ENCODE results near the gene FSTL4. TPM values are rescaled to one million over a fixed set of nuclear protein-coding genes. Genes with fewer than 3 reads are reported as not detected.

The FSTL4 gene
- total RNA-seq, 6 donors from 2014 or later, result 0.49 to 4.6 (median 1.1) TPM

- DNase-seq, result no peak
Measured at GRCh38 chr5:133438487-133438886, 173.9 kb downstream of the FSTL4 start.

GRCh38 chr5:133434336-133434735 lies 178.0 kb downstream of the FSTL4 start:
- Histone ChIP-seq H3K4me1 (no peaks in the 10 kb centered on the region), H3K27ac (no peak overlapping the region), H3K9me3 (no peaks in the 10 kb centered on the region), H3K27me3 (no peaks in the 10 kb centered on the region), H3K4me3 (no peak overlapping the region), H3K36me3 (no peaks in the 10 kb centered on the region)
- ATAC-seq (ENCODE audit: low FRiP score in 2 of 2) (no peak), DNase-seq (no peak)
- TF ChIP-seq POLR2A (IDR thresholded peaks at IDR 0.05) (no peak), EP300 (IDR thresholded peaks at IDR 0.05) (no peak), CTCF (IDR thresholded peaks at IDR 0.05) (no peak), POLR2AphosphoS5 (IDR thresholded peaks at IDR 0.05) (no peak)

More at GRCh38 chr5:133438487-133438886, 173.9 kb downstream of the FSTL4 start:
- H3K4me3 ChIP-seq, result no peak overlapping the region
- no peaks in the 10 kb centered on the region for H3K9me3 ChIP-seq
- TF ChIP-seq POLR2AphosphoS5 (IDR thresholded peaks at IDR 0.05), result no peak
- no peak for TF ChIP-seq EP300 (IDR thresholded peaks at IDR 0.05)
- TF ChIP-seq POLR2A (IDR thresholded peaks at IDR 0.05), result no peak
- TF ChIP-seq CTCF (IDR thresholded peaks at IDR 0.05), result no peak
- H3K27me3 ChIP-seq, result no peaks in the 10 kb centered on the region
- H3K36me3 ChIP-seq, result no peaks in the 10 kb centered on the region
- no peak for ATAC-seq (ENCODE audit: low FRiP score in 2 of 2)
- WGBS, 2 donors, result 87% methylated on average over 3 of the region's 3 CpGs
- H3K27ac ChIP-seq, result no peak overlapping the region
- H3K4me1 ChIP-seq, result no peaks in the 10 kb centered on the region

- ATAC-seq (ENCODE audit: low FRiP score in 2 of 2), result no peak
- no peaks in the 10 kb centered on the region for H3K4me1 ChIP-seq
- no peak overlapping the region for H3K4me3 ChIP-seq
- no peak for DNase-seq
- H3K36me3 ChIP-seq, result no peaks in the 10 kb centered on the region
- TF ChIP-seq EP300 (IDR thresholded peaks at IDR 0.05) (no peak), POLR2A (IDR thresholded peaks at IDR 0.05) (no peak), CTCF (IDR thresholded peaks at IDR 0.05) (no peak), POLR2AphosphoS5 (IDR thresholded peaks at IDR 0.05) (no peak)
- WGBS, 2 donors, result 86% methylated on average over 6 of the region's 6 CpGs
- no peak overlapping the region for H3K27ac ChIP-seq
- H3K9me3 ChIP-seq, result no peaks in the 10 kb centered on the region
- H3K27me3 ChIP-seq, result no peaks in the 10 kb centered on the region
Measured at GRCh38 chr5:133433641-133434040, 178.7 kb downstream of the FSTL4 start.

GRCh38 chr5:133432956-133433532 lies 179.3 kb downstream of the FSTL4 start:
- Histone ChIP-seq H3K9me3 (no peaks in the 10 kb centered on the region), H3K36me3 (no peaks in the 10 kb centered on the region), H3K4me1 (no peaks in the 10 kb centered on the region), H3K27ac (no peak overlapping the region), H3K27me3 (no peaks in the 10 kb centered on the region), H3K4me3 (no peak overlapping the region)
- DNase-seq, result no peak
- TF ChIP-seq POLR2A (IDR thresholded peaks at IDR 0.05) (no peak), POLR2AphosphoS5 (IDR thresholded peaks at IDR 0.05) (no peak), CTCF (IDR thresholded peaks at IDR 0.05) (no peak), EP300 (IDR thresholded peaks at IDR 0.05) (no peak)
- ATAC-seq (ENCODE audit: low FRiP score in 2 of 2), result no peak
- 67 to 85% methylated on average over 3 of the region's 3 CpGs for WGBS, 2 donors

GRCh38 chr5:133431326-133431865 lies 180.9 kb downstream of the FSTL4 start:
- TF ChIP-seq POLR2A (IDR thresholded peaks at IDR 0.05) (no peak), EP300 (IDR thresholded peaks at IDR 0.05) (no peak), CTCF (IDR thresholded peaks at IDR 0.05) (no peak), POLR2AphosphoS5 (IDR thresholded peaks at IDR 0.05) (no peak)
- no peak overlapping the region for H3K4me3 ChIP-seq
- H3K27ac ChIP-seq, result no peak overlapping the region
- no peaks in the 10 kb centered on the region for H3K4me1 ChIP-seq
- ATAC-seq (ENCODE audit: low FRiP score in 2 of 2), result no peak
- WGBS, 2 donors, result 83 to 98% methylated on average over 2 of the region's 2 CpGs
- DNase-seq, result no peak
- no peaks in the 10 kb centered on the region for H3K27me3 ChIP-seq
- no peaks in the 10 kb centered on the region for H3K36me3 ChIP-seq
- no peaks in the 10 kb centered on the region for H3K9me3 ChIP-seq

All from upper lobe of left lung (tissue), 6 donors.